ENCODE results near the gene COL21A1.

COL21A1 gene

DNA sequence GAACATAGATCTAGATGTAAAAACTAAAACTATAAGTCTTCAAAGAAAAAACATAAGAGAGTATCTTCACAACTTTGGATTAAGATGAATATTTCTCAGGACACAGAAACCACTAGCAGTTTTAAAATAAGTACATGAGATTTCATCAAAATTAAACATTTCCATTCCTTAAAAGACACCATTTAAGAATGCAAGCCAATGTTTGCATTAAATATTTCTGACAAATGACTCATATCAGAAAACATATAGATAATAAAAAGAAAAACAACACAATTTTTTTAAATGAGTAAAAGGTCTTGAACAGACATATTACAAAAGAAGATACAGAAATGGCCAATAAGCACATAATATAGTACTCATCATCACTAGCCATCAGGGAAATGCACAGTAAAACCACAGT is 59.7 kb downstream of the COL21A1 start:
- DNase-seq (ENCODE audit: low spot score) = no peak

DNA sequence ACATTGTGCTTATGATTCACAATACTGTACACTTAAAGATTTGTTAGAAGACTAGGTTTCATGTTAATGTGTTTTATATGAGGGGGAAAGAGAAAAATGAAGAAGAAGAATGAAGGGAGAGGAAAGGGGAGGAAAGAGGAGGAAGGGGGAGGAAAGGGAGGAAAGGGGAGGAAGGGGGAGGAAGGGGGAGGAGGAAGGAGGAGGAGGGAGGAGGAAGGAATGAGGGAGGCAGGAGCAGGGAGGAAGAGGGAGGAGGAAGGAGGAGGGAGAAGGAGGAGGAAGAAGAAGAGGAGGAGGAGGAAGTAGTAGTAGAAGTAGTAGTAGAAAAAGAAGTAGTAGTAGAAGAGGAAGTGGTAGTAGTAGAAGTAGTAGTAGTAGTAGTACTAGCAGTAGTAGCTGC is 70.6 kb downstream of the COL21A1 start:
- no peak for DNase-seq (ENCODE audit: low spot score)

DNA sequence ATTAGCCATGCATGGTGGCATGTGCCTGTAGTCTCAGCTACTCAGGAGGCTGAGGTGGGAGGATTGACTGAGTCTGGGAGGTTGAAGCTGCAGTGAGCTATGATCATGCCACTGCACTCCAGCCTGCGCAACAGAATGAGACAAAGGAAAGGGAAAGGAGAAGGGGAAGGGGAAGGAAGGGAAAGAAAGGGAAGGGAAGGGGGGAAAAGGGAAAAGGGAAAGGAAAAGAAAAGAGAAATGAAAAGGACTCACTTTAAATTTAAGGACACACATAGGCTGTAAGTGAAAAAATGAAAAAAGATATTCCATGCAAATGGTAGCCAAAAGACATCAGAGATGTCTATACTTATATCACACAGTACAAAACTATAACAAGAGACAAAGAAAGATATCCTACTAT is 74.2 kb downstream of the COL21A1 start:
- no peak for DNase-seq (ENCODE audit: low spot score)

DNA sequence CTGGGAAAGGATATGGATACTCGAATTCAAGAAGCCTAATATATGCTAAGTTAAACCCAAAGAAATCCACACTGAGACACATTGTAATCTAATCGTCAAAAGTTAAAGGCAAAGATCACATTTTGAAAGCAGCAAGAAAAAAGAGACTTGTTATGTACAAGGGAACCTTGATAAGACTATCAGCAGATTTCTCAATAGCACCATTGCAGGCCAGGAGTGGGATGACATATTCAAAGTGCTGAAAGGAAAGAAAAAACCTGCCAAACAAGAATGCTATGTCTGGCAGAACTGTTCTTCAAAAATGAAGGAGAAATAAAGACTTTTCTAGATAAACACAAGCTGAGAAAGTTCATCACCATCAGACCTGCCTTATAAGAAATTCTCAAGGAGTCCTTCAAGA is 75.2 kb downstream of the COL21A1 start:
- no peak for DNase-seq (ENCODE audit: low spot score)

DNA sequence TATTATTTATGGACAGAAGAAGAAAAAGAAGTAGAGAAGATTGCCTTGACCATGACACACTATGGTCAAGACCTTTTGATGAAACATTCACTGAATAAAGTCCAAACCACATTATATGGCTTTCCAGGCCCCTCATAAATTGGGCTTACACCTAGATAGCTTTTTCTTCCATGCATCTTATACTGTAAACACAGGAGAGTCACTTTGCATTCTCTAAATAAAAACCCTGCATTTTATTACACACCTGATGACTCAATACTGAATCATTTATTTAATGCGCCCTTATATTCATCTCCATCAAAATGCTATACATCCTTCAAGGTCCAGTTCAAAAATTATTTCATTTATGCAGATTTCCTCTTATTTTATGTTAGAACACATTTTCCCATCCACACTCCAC is 78.0 kb downstream of the COL21A1 start:
- no peak for DNase-seq (ENCODE audit: low spot score)

DNA sequence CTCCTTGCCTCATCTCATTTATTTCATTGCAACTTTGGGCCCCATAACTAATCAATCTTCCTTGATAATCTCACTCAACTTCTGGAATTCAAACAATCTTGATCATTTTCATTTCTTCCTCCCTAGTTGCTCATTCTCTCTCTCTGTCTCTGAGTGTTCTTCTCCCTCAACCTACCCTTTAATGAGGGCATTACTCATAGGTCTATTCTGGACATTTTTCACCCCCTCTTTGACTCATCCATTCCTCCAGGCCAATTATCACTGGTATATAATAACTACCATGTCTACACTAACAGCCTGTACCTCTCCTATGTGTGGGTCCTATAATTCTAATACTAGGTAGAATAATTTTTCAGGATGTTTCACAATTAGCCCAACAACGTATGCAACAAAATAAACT is 78.8 kb downstream of the COL21A1 start:
- DNase-seq (ENCODE audit: low spot score) = no peak

DNA sequence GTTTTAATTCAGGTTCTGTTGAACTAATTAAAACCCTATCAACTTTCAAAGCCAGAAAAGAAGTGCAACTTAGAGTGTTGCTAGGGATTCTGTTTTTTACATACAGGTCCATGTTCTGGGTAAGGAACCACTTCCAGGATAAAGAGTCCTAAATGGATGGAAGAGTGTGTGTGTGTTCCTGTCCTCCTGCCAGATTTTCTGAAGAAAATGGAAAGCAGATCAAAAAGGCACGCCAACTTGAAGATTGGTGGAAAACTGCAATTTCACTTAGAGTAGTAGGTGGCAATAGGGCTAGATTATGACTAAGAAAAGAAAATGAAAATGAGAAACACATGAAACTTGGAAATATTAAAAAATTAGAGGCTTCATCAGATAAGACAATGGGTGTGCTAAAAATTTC is 85.3 kb downstream of the COL21A1 start:
- DNase-seq (ENCODE audit: low spot score) = no peak

DNA sequence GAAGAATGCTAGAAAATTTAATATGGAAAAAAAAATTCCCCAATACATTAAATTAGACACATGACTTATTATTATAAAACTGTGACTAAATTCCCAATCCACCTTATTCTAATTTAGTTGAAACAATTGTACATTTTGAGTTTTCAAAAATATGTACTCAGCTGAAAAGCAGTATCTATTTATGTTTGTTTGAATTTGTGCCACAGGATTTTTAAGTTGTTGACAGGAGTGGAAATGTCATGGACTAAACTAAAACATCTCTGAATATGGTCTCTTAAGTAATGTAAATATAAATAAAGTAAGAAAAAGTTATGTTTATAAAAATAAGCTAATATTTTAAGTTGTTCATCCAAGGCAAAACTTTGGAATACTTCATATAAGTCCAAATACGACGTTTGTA is 86.9 kb downstream of the COL21A1 start:
- DNase-seq (ENCODE audit: low spot score) = no peak

DNA sequence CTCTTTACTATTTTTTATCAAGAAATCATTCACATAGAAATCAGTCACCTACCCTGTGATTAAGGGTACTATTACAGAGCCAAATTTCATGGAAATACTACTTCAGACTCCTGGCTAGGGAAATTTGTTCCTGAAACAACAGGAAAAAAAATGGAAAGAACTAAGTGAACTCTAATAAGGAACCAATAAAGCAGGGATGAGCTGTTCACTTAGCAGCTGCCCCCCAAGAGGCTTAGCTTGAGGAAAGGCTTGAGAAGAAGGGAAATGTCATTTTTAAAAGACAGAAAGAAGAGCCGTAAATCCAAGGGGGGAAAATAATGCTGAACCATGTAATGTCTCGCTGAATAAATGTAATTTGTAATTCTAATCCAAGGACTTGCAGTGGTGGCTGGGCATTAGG is 88.8 kb downstream of the COL21A1 start:
- no peak for DNase-seq (ENCODE audit: low spot score)

DNA sequence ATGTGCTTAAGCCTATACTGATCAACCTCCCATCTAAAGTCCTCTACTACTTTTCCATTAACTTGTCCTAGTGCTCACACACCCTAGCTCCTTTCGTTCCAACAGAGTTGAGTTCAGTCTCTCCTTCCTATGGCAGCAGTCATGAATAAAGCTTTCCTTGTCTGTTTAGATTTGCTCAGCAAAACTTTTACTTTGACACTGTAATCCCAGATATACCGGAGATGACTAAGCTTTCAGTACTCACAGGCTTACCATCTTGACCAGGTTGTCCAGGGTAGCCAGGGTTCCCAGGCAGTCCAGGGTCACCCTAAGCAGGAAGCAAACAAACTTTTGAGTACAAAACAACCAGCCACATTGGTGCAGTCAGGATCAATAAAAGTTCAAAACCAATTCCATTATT is 90.7 kb downstream of the COL21A1 start:
- DNase-seq (ENCODE audit: low spot score) = peak; percentile 22

DNA sequence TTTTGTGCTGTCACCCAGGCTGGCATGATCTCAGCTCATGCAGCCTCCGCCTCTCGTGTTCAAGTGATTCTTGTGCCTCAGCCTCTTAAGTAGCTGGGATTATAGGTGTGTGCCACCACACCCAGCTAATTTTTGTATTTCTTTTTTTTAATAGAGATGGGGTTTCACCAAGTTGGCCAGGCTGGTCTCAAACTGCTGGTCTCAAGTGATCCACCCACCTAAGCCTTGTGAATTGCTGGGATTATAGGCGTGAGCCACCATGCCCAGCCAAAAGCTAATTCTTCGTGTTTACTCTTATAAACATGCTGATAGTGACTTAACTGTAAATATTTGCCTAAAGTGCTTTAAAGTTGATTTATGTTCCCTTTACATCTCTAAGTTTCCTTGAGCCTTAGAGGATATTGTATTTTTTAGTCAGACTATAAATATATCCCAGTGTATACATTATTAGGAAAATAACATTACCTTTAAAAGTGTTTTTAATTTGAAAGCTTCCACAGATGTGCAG is 91.7 kb downstream of the COL21A1 start:
- no peak for DNase-seq (ENCODE audit: low spot score)

DNA sequence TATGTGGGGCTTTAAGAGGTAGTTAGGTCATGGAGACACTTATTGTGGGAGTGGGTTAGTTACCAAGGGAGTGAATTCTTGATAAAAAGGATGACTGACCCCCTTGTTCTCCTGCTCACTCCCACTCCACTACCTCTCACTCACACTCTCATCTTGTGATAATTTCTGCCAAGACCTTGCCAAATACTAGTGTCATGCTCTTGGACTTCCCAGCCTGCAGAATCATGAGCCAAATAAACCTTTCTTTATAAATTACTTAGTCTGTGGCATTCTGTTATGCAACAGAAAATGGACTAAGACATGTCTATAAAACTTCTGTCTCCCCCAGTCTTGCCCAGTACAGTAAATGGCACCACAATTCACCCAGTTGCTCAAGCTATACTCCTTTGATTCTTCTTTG is 93.3 kb downstream of the COL21A1 start:
- DNase-seq (ENCODE audit: low spot score) = no peak

DNA sequence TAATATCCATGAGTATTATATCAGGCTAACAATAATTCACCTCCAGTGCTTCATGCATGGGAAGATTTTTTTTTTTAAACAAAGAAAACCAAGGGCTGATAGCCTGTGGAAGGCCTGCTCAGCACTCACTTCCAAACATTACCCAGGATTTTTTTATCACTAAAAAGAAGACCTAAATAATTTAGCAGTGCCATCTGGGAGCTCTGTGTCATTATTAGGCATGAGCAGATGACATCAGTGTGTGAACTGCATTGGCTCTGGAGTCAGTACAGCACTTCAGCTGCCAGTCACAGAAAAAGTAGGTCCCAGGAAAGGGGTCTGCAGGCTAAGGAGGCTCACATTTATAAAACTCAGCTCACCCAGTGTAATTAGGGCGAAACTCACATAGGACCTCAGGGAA is 94.8 kb downstream of the COL21A1 start:
- DNase-seq (ENCODE audit: low spot score) = no peak

DNA sequence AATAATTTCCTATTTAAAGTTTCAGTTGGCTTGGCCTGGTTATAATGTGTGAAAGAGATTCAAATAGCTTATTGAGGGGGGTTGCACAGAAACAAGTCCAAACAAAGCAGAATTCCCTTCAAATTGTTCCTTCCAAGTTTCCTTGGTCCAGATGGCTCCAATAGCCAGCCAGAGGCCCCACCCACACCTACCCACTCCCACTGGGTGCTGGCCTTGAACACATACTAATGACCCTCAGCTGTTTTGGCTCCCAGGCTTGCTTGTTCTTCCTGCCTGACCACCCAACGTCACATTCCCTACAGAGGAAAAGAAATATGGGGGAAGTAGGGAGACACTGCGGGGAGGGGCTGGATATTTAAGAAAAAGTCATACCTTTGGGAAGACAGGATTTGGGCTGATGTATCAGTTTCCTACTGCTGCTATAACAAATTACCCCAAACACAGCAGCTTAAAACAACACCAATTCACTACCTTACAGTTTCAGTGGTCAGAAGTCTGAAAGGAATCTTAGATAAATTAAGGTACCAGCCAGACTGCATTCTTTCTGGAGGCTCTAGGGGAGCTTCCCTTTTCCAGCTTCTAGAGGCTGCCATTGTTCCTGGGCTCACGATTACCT is 95.7 kb downstream of the COL21A1 start:
- no peak for DNase-seq (ENCODE audit: low spot score)

DNA sequence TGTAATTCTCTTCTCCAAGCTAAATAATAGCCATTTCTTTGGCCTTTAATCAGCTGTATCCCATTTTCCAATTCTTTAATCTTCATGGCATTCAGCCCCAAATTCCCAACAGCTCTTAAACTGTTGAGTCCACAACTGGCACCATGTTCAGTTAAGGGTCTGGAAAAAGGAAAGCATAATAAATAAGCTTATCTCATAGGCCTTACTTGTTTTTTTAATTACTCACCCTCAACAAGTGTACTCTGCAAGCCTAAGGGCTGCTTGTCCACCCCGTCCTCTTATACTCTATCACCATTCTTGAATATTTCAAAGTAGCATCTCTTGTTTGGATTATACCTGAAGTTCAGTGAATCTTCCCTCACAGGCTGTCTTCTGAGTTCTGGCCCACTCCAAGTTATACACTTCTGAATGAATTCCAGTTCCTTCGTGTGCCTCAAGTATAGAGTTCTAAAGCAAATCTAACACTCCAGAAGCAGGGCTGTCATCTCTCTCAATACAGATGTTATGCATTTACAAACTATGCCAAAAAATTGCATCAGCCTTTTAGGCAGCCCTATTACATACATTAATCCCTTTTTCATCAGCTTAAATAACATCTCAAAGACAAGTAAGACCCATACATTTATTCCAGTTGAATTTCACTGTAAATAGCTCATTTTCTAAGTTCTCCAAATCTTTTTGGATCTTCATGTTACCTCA is 98.7 kb downstream of the COL21A1 start:
- no peak for DNase-seq (ENCODE audit: low spot score)

DNA sequence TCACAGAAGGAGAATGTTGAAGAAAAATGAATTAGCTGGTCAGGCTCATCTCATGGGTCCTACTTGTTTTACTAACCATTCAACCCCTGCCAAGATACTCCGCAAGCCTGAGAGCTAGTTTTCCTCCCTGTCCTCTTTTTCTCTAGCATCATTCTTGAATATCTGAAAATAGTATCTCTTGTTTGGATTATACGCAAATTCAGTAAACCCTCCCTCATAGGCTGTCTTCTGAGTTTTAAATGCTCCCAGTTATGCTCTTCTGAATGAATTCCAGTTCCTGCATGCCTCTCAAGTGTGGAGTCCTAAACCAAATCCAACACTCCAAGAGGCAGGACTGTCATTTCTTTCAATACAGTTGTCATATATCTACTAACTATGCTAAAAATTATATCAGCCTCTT is 99.6 kb downstream of the COL21A1 start:
- DNase-seq (ENCODE audit: low spot score) = no peak

DNA sequence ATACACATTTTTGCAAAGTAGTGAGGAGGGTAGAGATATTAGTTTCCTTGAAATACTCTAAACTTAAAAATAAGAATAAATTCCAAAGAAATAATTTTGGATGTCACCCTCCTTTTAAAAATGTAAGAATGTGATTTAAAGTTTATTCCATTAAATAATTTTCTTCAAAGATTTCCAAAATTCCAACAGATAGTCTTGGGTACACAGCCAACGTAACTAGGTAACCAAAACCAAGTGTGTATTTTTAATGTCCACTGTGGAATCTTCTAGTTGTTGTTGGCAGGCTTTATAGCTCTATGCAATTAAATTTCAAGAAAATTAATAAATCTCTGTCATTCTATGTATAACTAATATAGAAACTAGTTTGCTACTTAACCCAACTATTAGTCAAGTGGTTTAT is 101.3 kb downstream of the COL21A1 start:
- DNase-seq (ENCODE audit: low spot score) = no peak

DNA sequence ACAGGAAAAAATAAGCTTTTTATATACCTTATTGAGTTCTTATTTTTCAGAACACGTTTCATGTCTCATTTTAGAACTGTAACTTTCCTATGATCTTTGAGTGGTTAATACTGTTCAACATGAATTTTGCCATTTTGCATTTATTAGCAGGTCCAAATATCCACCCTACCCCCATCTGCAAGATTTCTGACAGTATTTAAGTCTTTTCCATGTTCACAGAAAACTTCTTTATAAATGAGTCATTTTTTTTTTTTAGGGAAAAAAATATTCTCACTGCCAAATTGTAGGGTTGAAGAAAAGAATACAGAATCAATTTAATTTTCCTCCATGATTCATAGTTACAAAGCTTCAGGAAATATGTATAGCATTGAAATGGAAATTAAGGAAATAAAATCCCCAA is 101.8 kb downstream of the COL21A1 start:
- no peak for DNase-seq (ENCODE audit: low spot score)

DNA sequence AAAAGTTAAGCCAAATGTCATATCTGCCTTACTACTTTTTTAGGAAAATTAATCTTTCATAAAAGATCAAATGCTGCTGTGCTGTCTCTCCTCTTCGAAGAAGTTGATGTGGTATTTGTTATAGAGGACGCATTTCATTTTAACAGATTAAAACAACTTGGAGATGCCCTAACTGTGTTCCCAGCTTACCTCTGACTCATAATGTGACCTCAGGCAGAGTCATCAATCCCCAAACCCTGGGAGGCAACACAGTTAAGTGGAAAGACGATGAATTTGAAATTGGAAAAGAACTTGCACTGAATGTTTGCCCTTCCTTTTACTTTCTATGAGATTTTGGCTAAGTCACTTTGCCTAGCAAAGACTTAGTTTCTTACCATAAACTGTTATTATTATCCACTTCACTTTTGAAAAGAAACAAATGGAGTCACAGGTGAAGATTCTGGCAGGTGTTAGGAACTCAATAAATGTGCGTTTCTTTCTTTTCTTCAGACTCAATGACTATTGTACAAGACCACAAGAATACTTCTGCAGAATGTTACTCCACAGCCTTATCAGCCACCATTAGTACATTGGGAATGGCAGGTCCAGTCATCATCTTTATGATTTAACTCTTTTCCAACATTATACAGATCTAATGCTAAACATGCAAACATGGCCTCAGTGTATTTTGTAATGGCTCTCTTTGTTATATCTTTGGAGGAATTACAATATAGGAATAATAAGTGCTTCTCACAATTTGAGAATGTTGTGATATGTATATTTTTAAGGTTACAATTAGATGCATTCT is 102.6 kb downstream of the COL21A1 start:
- no peak for DNase-seq (ENCODE audit: low spot score)

DNA sequence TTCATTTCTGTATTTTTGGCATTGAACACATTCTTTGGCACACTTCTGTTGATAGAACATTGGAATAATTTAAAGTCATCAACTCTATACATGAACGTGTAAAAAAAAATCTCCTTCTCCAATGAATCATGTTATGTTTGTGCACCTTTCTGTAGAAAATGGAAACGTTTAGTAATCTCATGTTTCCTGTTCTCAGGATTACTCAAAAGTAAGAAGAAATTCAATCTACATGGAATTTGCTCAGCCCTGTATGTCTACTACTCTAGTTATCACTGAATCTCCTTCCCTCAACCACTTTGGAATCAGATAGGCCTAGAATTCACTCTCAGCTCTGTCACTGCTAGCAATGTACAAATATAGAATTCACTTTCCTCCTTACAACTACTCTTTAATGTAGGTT is 103.6 kb downstream of the COL21A1 start:
- DNase-seq (ENCODE audit: low spot score) = no peak

DNA sequence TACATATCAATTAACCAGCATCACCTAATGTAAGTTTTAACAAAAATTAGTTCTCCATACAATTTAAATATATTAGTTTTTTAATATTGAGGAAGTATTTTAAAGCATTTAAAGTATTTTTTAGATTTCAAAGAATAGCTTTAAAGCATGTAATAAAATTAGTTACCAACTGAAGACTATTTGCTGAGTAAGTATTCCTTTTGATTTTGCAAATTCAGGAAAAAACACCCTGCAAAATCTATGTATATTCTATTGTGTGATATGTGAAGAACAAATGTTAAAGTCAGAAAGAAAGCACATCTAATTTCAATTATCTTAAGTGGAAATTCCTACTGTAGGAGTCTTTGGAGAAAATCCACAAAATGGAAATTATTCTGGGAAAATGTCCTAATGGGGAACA is 107.3 kb downstream of the COL21A1 start:
- no peak for DNase-seq (ENCODE audit: low spot score)

DNA sequence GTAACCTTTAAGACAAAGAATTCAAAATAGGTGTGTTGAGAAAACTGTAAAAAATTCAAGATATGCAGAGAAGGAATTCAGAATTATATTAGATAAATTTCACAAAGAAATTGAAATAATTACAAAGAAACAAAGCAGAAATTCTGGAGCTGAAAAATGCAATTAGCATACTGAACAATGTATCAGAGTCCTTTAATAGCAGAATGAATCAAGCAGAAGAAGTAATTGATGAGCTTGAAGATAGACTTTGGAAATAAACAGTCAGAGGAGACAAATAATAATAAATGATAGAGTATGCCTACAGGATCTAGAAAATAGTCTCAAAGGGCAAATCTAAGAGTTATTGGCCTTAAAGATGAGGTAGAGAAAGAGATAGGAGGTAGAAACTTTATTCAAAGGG is 131.7 kb downstream of the COL21A1 start:
- DNase-seq (ENCODE audit: low spot score) = no peak

DNA sequence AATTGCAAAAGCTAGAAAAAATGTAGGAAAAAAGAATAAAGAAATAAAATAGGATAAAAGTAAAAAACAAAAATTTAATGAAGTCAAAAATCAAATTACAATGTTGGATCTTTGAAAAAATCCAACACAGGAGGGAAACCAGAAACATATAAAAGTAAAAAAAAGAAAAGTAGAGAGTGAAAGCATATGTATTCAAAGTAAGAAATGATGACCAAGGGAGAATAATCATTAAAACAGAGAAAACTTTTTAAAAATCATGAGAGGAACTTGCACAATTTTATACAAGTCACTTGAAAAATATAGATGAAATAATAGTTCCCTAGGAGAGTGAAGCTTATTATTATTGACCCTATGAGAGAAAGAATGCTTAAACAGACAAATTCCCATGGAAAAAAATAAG is 138.2 kb downstream of the COL21A1 start:
- DNase-seq (ENCODE audit: low spot score) = no peak

All from COLO829 (cell line).